Measurements from ENCODE around the gene GPR82. TPM values are rescaled to one million over a fixed set of nuclear protein-coding genes. Genes with fewer than 3 reads are reported as not detected.

GPR82 gene
- total and polyA plus RNA-seq, 2 of the 8 experiments (the other 6 are each of a cell fraction or from before 2014, with no cell fraction given): not detected

DNA sequence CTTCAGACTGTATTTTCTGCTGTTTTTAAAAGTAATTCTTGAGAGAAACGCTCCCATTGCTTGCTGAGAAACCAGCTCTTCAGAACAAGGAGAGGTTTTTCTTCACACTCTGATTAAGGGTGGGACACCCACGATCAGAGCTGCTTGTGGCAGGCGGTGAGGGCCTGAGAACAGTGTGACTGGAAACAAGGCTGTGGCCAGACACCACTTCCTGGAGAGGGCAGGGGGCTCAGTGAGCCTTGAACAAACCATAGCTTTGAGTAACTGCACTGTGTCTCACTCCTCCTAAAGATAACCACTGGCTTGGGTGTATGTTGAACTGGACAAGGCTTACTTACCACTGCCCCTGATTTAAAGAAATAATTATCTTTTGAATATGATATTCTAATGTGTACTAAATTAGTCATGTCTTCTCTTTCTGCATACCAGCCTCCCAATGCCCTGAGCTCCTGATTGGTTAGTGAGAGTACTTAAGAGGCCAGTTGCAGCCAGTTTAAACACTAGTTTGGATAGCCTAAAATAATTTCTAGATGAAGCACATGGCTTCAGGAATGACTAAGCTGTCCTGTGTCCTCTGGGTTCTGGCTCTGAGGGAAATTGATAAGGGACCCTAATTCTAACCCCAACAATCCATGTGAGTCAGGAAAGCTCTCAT is 3.7 kb upstream of the GPR82 start:
- Histone ChIP-seq H2BK5ac (ENCODE audit: low read depth, low read length) (0 out of 2 replicates have a peak overlapping the region, but pooled peaks have one; percentile 77), H3K4me3 (ENCODE audit: extremely low read depth in 1 of 4, insufficient read depth in 2 of 4, low read depth in 3 of 4, low read length in 4 of 4) (no peak overlapping the region), H3K23me2 (ENCODE audit: low read depth, low read length) (no peaks in the 10 kb centered on the region), H3K36me3 (ENCODE audit: control insufficient read depth in 2 of 4, insufficient read depth in 4 of 4, low read length in 3 of 4) (no peaks in the 10 kb centered on the region), H3K4ac (replicated peaks; ENCODE audit: insufficient read length, low read depth, low read length) (no peak overlapping the region), H2BK20ac (ENCODE audit: low read length) (no peak overlapping the region), H4K20me1 (replicated peaks in 1 of 2; ENCODE audit: control insufficient read depth in 1 of 2, insufficient read depth in 2 of 2, low read length in 2 of 2) (no peaks in the 10 kb centered on the region), H3K9me3 (ENCODE audit: insufficient read depth in 2 of 2, low read depth in 1 of 2, low read length in 1 of 2) (no peaks in the 10 kb centered on the region), H4K5ac (ENCODE audit: insufficient read length, low read depth, low read length) (no peak overlapping the region), H4K8ac (ENCODE audit: extremely low read depth, insufficient read depth, low read length) (no peak overlapping the region), H3K9ac (replicated peaks in 1 of 4; ENCODE audit: extremely low read depth in 1 of 4, low read depth in 3 of 4, low read length in 3 of 4) (no peak overlapping the region), H2BK120ac (replicated peaks; ENCODE audit: low read depth, low read length) (no peak overlapping the region), H3K23ac (ENCODE audit: insufficient read length) (no peak overlapping the region), H2BK15ac (ENCODE audit: low read length) (no peak overlapping the region), H2AFZ (ENCODE audit: low read length) (no peak overlapping the region), H2AK5ac (ENCODE audit: low read depth, low read length) (no peak overlapping the region), H3K79me1 (ENCODE audit: low read depth, low read length) (no peaks in the 10 kb centered on the region), H4K91ac (replicated peaks; ENCODE audit: insufficient read length, low read length) (peak overlapping the region; percentile 44), H3K18ac (ENCODE audit: extremely low read depth, low read length) (no peak overlapping the region; the same call in 1 of the 2 replicates), H3K79me2 (ENCODE audit: control insufficient read depth in 1 of 2, insufficient read depth in 2 of 2, low read length in 2 of 2) (no peaks in the 10 kb centered on the region), H3K27me3 (replicated peaks in 1 of 4; ENCODE audit: control insufficient read depth in 3 of 4, extremely low read depth in 1 of 4, insufficient read depth in 3 of 4, low read length in 3 of 4) (no peaks in the 10 kb centered on the region), H3K27ac (ENCODE audit: low read depth, low read length) (peak overlapping the region; percentile 25; the same call in 1 of the 2 replicates), H3K56ac (replicated peaks; ENCODE audit: insufficient read length, low read depth, low read length) (no peak overlapping the region), H3K4me1 (replicated peaks in 1 of 4; ENCODE audit: control insufficient read depth in 3 of 4, insufficient read depth in 4 of 4, low read length in 3 of 4) (peaks cover 0 to 13% (median 3%) of the 10 kb centered on the region in 4 experiments; a peak in 5 of 7 replicates), H3K14ac (ENCODE audit: insufficient read length) (no peak overlapping the region), H2BK12ac (ENCODE audit: low read depth, low read length) (peak overlapping the region; percentile 81), H3K4me2 (ENCODE audit: insufficient read depth in 1 of 2, low read depth in 2 of 2, low read length in 2 of 2) (no peak overlapping the region)
- ChIA-PET POLR2A (ENCODE audit: partially characterized antibody) (no interaction called here), CTCF (ENCODE audit: partially characterized antibody) (no interaction called here)
- 79% methylated on average over 3 of the region's 3 CpGs; no CpG with 5 or more reads in 1 of the 2 experiments for WGBS, 2 experiments (ENCODE audit: extremely low coverage in 1 of 2, insufficient coverage in 1 of 2, insufficient read length in 1 of 2, insufficient replicate concordance in 2 of 2, low coverage in 1 of 2, low lambda C conversion rate in 2 of 2, missing lambda C conversion rate in 1 of 2)
- DNase-seq (ENCODE audit: low read depth in 1 of 2, low spot score in 2 of 2): no peak
- FAIRE-seq: no peak
- TF ChIP-seq KDM1A (IDR thresholded peaks at IDR 0.05; ENCODE audit: borderline replicate concordance, low read length): no peak
- no peak for TF ChIP-seq CEBPB (IDR thresholded peaks at IDR 0.05; ENCODE audit: low read depth, low read length)
- TF ChIP-seq GABPA (IDR thresholded peaks at IDR 0.05; ENCODE audit: borderline replicate concordance, insufficient read depth, low read length): no peak
- no peak for TF ChIP-seq TCF12 (IDR thresholded peaks at IDR 0.05; ENCODE audit: low read depth, low read length)
- TF ChIP-seq SP2 (IDR thresholded peaks at IDR 0.05; ENCODE audit: low read length): no peak
- no peak for TF ChIP-seq HDAC6 (IDR thresholded peaks at IDR 0.05; ENCODE audit: low read depth, low read length)
- TF ChIP-seq RFX5 (IDR thresholded peaks at IDR 0.05; ENCODE audit: borderline replicate concordance, low read depth, low read length): no peak
- no peak for TF ChIP-seq FOSL1 (IDR thresholded peaks at IDR 0.05; ENCODE audit: insufficient read depth, low read depth, low read length)
- TF ChIP-seq, protein P1, sequence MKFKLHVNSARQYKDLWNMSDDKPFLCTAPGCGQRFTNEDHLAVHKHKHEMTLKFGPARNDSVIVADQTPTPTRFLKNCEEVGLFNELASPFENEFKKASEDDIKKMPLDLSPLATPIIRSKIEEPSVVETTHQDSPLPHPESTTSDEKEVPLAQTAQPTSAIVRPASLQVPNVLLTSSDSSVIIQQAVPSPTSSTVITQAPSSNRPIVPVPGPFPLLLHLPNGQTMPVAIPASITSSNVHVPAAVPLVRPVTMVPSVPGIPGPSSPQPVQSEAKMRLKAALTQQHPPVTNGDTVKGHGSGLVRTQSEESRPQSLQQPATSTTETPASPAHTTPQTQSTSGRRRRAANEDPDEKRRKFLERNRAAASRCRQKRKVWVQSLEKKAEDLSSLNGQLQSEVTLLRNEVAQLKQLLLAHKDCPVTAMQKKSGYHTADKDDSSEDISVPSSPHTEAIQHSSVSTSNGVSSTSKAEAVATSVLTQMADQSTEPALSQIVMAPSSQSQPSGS (IDR thresholded peaks at IDR 0.05; ENCODE audit: low read length): no peak
- no peak for TF ChIP-seq TAF7 (optimal IDR thresholded peaks at IDR 0.05; ENCODE audit: borderline replicate concordance, low read depth, low read length)

All from H1 (cell line).